K562 (cell line): ENCODE results near the gene DDAH2. TPM values are rescaled to one million over a fixed set of nuclear protein-coding genes. Genes with fewer than 3 reads are reported as not detected.
A peak's percentile ranks its signal among the peaks of the same experiment; 100 is the strongest.

Source experiments
- ARHGAP35 ChIP-seq: fragments of 450-650 bp; IDR thresholded peaks from 2 replicates; pipeline ENCODE4 v1.6.1; 2018; ENCODE audit not compliant: partially characterized antibody
- BHLHE40 ChIP-seq: IDR thresholded peaks from 2 replicates; pipeline ENCODE4 v1.6.1; 2011; ENCODE audit warnings: low read length, improper control_type of control experiment
- CBX2 ChIP-seq: fragments of 200-600 bp; sonication (generic); IDR thresholded peaks from one replicate; pipeline ENCODE4 v1.6.1; 2012; ENCODE audit warnings: mild to moderate bottlenecking, low read length, inconsistent platforms; ENCODE audit not compliant: insufficient read depth, poor library complexity, severe bottlenecking
- CHD1 ChIP-seq: fragments of 200-600 bp; sonication (generic); IDR thresholded peaks from one replicate; pipeline ENCODE4 v1.6.1; 2012; ENCODE audit warnings: mild to moderate bottlenecking, moderate library complexity, low read length, inconsistent platforms
- E2F4 ChIP-seq: sonication (generic); formaldehyde crosslinking; IDR thresholded peaks from 2 replicates; pipeline ENCODE4 v1.8.0; 2022; ENCODE audit warnings: mild to moderate bottlenecking, low read depth, missing genetic modification reagents
- ILF3 ChIP-seq: fragments of 450-650 bp; IDR thresholded peaks from 2 replicates; pipeline ENCODE4 v1.6.1; 2018; ENCODE audit warnings: antibody characterized with exemption, mild to moderate bottlenecking, moderate library complexity, borderline replicate concordance
- L3MBTL2 ChIP-seq: fragments of 450-650 bp; IDR thresholded peaks from 2 replicates; pipeline ENCODE4 v1.6.1; 2016; ENCODE audit warnings: mild to moderate bottlenecking, moderate library complexity
- LARP7 ChIP-seq: fragments of 450-650 bp; IDR thresholded peaks from 2 replicates; pipeline ENCODE4 v1.6.1; 2016
- MXI1 ChIP-seq: IDR thresholded peaks from 2 replicates; pipeline ENCODE4 v1.6.1; 2011; ENCODE audit warnings: low read depth, mild to moderate bottlenecking, improper control_type of control experiment, low read length
- OTX1 ChIP-seq: fragments of 450-650 bp; formaldehyde crosslinking; IDR thresholded peaks from 2 replicates; pipeline ENCODE4 v1.4.0; 2022; ENCODE audit warnings: mild to moderate bottlenecking
- PATZ1 ChIP-seq: fragments of 250-450 bp; sonication (Bioruptor Pico); IDR thresholded peaks from 2 replicates; pipeline ENCODE4 v1.5.0; 2020; ENCODE audit warnings: mild to moderate bottlenecking, borderline replicate concordance
- SETDB1 ChIP-seq: IDR thresholded peaks from one replicate; pipeline ENCODE4 v1.6.1; 2012; ENCODE audit warnings: low read length, control low read depth, inconsistent platforms
- SMARCA5 ChIP-seq: fragments of 450-650 bp; IDR thresholded peaks from 2 replicates; pipeline ENCODE4 v1.6.1; 2016
- SMARCB1 ChIP-seq: IDR thresholded peaks from 2 replicates; pipeline ENCODE4 v1.6.1; 2011; ENCODE audit warnings: improper control_type of control experiment, low read depth; ENCODE audit not compliant: insufficient read length
- TAF15 ChIP-seq: fragments of 200-400 bp; formaldehyde crosslinking; IDR thresholded peaks from 2 replicates; pipeline ENCODE4 v1.6.1; 2017; ENCODE audit warnings: mild to moderate bottlenecking, low read depth, low read length, moderate library complexity
- TCF3 ChIP-seq: sonication (generic); formaldehyde crosslinking; IDR thresholded peaks from 2 replicates; pipeline ENCODE4 v1.4.0; 2020; ENCODE audit warnings: mild to moderate bottlenecking, missing genetic modification reagents
- ZNF316 ChIP-seq: fragments of 450-650 bp; IDR thresholded peaks from 2 replicates; pipeline ENCODE4 v1.6.1; 2016
- polyA plus RNA-seq, 8 experiments: library from polyadenylated mRNA; depleted of rRNA in 4 of 8; stranded (reverse) in 5 of 8; unstranded in 3 of 8; fragments of >200 nt; fragmentation: Nextera tagmentation in 2 of 8; fragmentation: Illumina TruSeq in 1 of 8; extraction: Ambion mirVana in 2 of 8; extraction: Trizol in 1 of 8; gene quantifications; 2 replicates each; pipeline versions ENCODE4 v1.2.1 to v1.2.3, GENCODE V29; 2011 to 2014; ENCODE audit warnings: inconsistent platforms in 1 of 8, missing spikeins in 1 of 8
- total RNA-seq, 7 experiments: library from RNA; depleted of rRNA in 6 of 7; stranded (reverse); fragments of >200 nt in 6 of 7; fragmentation: Illumina TruSeq in 2 of 7; extraction: Trizol in 2 of 7; gene quantifications; 2 replicates each; pipeline versions ENCODE4 v1.2.1 to v1.2.3, GENCODE V29; 2011 to 2021; ENCODE audit warnings: low replicate concordance in 1 of 7
- TF ChIP-seq, protein P1 (sequence below): sonication (generic); formaldehyde crosslinking; IDR thresholded peaks from 2 replicates; pipeline ENCODE4 v1.8.0; 2022; ENCODE audit warnings: mild to moderate bottlenecking, missing genetic modification reagents
- TF ChIP-seq, protein P2 (sequence below): fragments of 150-350 bp; conservative IDR thresholded peaks from 2 replicates; pipeline ENCODE4 v1.6.1; 2014; ENCODE audit warnings: low read length

The DDAH2 gene
- total and polyA plus RNA-seq, 9 of the 15 experiments (the other 6 are each of a cell fraction or from before 2014, with no cell fraction given): 1.8 to 45.4 (median 21.4) TPM

- TF ChIP-seq PATZ1 (CRISPR knock-in tag) (0 out of 2 replicates have a peak, but pooled peaks have one; percentile 29), ILF3 (no peak), MXI1 (peak; percentile 71), TCF3 (CRISPR knock-in tag) (0 out of 2 replicates have a peak, but pooled peaks have one; percentile 8), ARHGAP35 (peak; percentile 85), CHD1 (peak; percentile 93), LARP7 (peak; percentile 99), SMARCA5 (peak; percentile 88), BHLHE40 (peak; percentile 3; the same call in 1 of the 2 replicates), SMARCB1 (no peak), L3MBTL2 (no peak), OTX1 (peak; percentile 96), SETDB1 (no peak), ZNF316 (0 out of 2 replicates have a peak, but pooled peaks have one; percentile 25), E2F4 (peak; percentile 73; the same call in 1 of the 2 replicates), TAF15 (no peak), CBX2 (no peak)
- TF ChIP-seq, protein P1, sequence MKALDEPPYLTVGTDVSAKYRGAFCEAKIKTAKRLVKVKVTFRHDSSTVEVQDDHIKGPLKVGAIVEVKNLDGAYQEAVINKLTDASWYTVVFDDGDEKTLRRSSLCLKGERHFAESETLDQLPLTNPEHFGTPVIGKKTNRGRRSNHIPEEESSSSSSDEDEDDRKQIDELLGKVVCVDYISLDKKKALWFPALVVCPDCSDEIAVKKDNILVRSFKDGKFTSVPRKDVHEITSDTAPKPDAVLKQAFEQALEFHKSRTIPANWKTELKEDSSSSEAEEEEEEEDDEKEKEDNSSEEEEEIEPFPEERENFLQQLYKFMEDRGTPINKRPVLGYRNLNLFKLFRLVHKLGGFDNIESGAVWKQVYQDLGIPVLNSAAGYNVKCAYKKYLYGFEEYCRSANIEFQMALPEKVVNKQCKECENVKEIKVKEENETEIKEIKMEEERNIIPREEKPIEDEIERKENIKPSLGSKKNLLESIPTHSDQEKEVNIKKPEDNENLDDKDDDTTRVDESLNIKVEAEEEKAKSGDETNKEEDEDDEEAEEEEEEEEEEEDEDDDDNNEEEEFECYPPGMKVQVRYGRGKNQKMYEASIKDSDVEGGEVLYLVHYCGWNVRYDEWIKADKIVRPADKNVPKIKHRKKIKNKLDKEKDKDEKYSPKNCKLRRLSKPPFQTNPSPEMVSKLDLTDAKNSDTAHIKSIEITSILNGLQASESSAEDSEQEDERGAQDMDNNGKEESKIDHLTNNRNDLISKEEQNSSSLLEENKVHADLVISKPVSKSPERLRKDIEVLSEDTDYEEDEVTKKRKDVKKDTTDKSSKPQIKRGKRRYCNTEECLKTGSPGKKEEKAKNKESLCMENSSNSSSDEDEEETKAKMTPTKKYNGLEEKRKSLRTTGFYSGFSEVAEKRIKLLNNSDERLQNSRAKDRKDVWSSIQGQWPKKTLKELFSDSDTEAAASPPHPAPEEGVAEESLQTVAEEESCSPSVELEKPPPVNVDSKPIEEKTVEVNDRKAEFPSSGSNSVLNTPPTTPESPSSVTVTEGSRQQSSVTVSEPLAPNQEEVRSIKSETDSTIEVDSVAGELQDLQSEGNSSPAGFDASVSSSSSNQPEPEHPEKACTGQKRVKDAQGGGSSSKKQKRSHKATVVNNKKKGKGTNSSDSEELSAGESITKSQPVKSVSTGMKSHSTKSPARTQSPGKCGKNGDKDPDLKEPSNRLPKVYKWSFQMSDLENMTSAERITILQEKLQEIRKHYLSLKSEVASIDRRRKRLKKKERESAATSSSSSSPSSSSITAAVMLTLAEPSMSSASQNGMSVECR (CRISPR knock-in tag): peak; percentile 87
- TF ChIP-seq, protein P2, sequence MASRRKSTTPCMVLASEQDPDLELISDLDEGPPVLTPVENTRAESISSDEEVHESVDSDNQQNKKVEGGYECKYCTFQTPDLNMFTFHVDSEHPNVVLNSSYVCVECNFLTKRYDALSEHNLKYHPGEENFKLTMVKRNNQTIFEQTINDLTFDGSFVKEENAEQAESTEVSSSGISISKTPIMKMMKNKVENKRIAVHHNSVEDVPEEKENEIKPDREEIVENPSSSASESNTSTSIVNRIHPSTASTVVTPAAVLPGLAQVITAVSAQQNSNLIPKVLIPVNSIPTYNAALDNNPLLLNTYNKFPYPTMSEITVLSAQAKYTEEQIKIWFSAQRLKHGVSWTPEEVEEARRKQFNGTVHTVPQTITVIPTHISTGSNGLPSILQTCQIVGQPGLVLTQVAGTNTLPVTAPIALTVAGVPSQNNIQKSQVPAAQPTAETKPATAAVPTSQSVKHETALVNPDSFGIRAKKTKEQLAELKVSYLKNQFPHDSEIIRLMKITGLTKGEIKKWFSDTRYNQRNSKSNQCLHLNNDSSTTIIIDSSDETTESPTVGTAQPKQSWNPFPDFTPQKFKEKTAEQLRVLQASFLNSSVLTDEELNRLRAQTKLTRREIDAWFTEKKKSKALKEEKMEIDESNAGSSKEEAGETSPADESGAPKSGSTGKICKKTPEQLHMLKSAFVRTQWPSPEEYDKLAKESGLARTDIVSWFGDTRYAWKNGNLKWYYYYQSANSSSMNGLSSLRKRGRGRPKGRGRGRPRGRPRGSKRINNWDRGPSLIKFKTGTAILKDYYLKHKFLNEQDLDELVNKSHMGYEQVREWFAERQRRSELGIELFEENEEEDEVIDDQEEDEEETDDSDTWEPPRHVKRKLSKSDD: 0 out of 2 replicates have a peak, but pooled peaks have one; percentile 43
Observed at GRCh38 chr6:31734821-31735406, 5.8 kb upstream of the DDAH2 start (continued).
